Vein endothelial cell (primary cell): ENCODE measurements around the gene SCIMP. TPM values are rescaled to one million over a fixed set of nuclear protein-coding genes. Genes with fewer than 3 reads are reported as not detected.

Experiments used
- total RNA-seq: library from RNA; depleted of rRNA; stranded (reverse); fragments of >200 nt; gene quantifications from 2 replicates; pipeline ENCODE4 v1.2.3, GENCODE V29; 2012

SCIMP gene
- not detected in 2 replicates for total RNA-seq

GRCh38 chr17:5234645-5235576 is at the start of gene SCIMP:
TSS of gene SCIMP (minus strand) at chr17:5234860. CDS start at chr17:5234755, 105 bp downstream.

GRCh38 chr17:5281814-5282641 is 47.4 kb upstream of the SCIMP start, which contains the start of gene RABEP1:
TSS of gene RABEP1 (plus strand) at chr17:5282284. CDS start at chr17:5282487, 203 bp downstream.

GRCh38 chr17:5191541-5192417 is 42.9 kb downstream of the SCIMP start, which contains the start of gene ZNF594:
TSS of gene ZNF594 (minus strand) at chr17:5191868. CDS start at chr17:5184256, 7,612 bp downstream.

Other genes starting within 250 kb of the SCIMP start
- 8.2 and 10.0 TPM in 2 replicates for gene CAMTA2, start 247.2 kb downstream of the SCIMP start, total RNA-seq
- gene INCA1, start 237.3 kb downstream of the SCIMP start, total RNA-seq, result 0.33 and 0.48 TPM in 2 replicates
- gene KIF1C, start 236.9 kb downstream of the SCIMP start, total RNA-seq, result 116 and 123 TPM in 2 replicates
- 0.33 TPM in 1 of 2 replicates, not detected in the other for gene SLC52A1, start 199.4 kb downstream of the SCIMP start, total RNA-seq
- 2.0 and 2.7 TPM in 2 replicates for gene ZFP3, start 156.4 kb downstream of the SCIMP start, total RNA-seq
- 5.3 and 6.5 TPM in 2 replicates for gene ZNF232, start 123.0 kb downstream of the SCIMP start, total RNA-seq
- gene USP6, start 118.8 kb downstream of the SCIMP start, total RNA-seq, result not detected in 2 replicates
- gene ZNF594, start 43.0 kb downstream of the SCIMP start, total RNA-seq, result 4.6 and 6.8 TPM in 2 replicates
- gene RABEP1, start 47.4 kb upstream of the SCIMP start, total RNA-seq, result 41.7 and 44.1 TPM in 2 replicates
- 93.7 and 99.0 TPM in 2 replicates for gene NUP88, start 184.8 kb upstream of the SCIMP start, total RNA-seq
- gene RPAIN, start 185.3 kb upstream of the SCIMP start, total RNA-seq, result 41.4 and 56.2 TPM in 2 replicates
- gene C1QBP, start 204.3 kb upstream of the SCIMP start, total RNA-seq, result 227 and 315 TPM in 2 replicates
- gene DHX33, start 234.1 kb upstream of the SCIMP start, total RNA-seq, result 23.2 and 27.4 TPM in 2 replicates